GM12891 (cell line): Measurements from ENCODE around the gene CNTNAP5.

Experiments used
- PAX5 ChIP-seq: IDR thresholded peaks from 2 replicates; pipeline ENCODE4 v1.6.1; 2011; ENCODE audit warnings: low read length, moderate library complexity, mild to moderate bottlenecking; ENCODE audit not compliant: insufficient read depth, severe bottlenecking
- POLR2A ChIP-seq: IDR thresholded peaks from 2 replicates; pipeline ENCODE4 v1.6.1; 2011; ENCODE audit warnings: low read depth, low read length, control low read depth
- POLR2AphosphoS5 ChIP-seq: IDR thresholded peaks from 2 replicates; pipeline ENCODE4 v1.6.1; 2011; ENCODE audit warnings: low read depth, low read length, control low read depth
- POU2F2 ChIP-seq: IDR thresholded peaks from 2 replicates; pipeline ENCODE4 v1.6.1; 2011; ENCODE audit warnings: low read depth, mild to moderate bottlenecking, control low read depth, low read length, moderate library complexity
- SPI1 ChIP-seq: IDR thresholded peaks from 2 replicates; pipeline ENCODE4 v1.6.1; 2011; ENCODE audit warnings: low read depth, low read length, control low read depth
- TAF1 ChIP-seq: IDR thresholded peaks from 2 replicates; pipeline ENCODE4 v1.6.1; 2011; ENCODE audit warnings: low read depth, low read length, control low read depth

DNA sequence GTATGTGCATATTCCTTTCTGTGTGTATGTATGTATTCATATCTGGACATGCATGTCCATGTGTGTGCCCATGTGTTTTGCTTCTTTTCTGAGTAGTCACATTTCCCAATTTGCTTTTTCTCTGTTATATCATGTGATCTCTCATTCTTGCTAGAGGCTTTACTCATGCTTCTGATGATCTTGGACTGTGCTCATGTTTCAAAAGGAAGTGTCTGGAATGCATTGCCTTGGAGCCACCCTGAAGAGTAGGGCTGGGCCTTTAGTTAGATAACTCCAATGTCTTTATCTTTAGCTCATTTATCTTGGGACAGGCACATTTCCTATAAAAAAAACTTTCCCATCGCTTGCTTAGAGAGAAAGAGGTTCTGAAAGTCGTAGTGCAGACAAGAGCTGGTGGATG lies 859.2 kb downstream of the CNTNAP5 start:
- TF ChIP-seq POLR2A (no peak), SPI1 (no peak), TAF1 (no peak), POU2F2 (no peak), POLR2AphosphoS5 (no peak), PAX5 (no peak)
